HG02884 (cell line): Measurements from ENCODE around the gene ASCL5.

Source experiments
- ATAC-seq: cut with Tn5 transposase; IDR thresholded peaks from one replicate; pipeline ENCODE4 v1.9.1; 2021; ENCODE audit warnings: mild to moderate bottlenecking, moderate library complexity; ENCODE audit not compliant: unreplicated experiment

ASCL5 gene

DNA sequence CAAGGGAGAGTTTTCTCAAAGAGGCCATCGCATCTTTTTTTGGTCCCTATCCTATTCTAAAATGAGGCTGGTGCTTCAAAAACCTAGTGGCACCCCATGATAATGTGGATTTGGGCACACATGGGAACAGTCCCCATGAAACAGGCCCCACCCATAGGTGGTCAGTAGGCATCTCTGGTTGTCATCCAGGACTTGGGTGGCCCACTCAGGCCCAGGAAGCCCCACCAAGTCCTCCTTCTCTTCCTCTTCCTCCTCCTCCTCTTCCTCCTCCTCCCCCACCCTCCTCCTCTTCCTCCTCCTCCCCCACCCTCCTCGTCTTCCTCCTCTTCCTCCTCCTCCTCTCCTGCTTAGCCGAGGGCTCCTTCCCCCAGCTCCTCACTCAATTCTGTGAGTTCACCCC lies 15.3 kb downstream of the ASCL5 start:
- ATAC-seq: no peak

DNA sequence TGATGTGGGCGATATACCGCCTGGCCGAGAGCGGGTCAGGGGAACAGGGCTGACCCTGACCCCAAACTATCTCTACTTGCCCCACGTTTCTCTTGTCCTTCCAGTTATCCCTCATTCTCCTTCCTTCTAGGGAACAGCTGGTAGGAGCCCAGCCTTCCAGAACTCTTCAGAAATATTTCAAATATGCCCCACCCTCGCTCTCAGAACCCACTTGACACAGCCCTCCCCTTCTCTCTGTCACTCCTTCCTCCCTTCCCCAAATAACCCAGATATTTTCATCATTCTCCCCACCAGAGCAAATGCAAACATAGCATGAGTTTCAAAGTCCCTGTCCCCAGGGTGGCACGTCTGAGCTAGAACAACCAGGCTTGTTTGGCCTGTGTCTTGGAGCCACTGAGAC lies 15.8 kb downstream of the ASCL5 start:
- ATAC-seq: no peak

GRCh38 chr1:201110616-201111015 lies 16.4 kb downstream of the ASCL5 start:
- ATAC-seq: no peak

GRCh38 chr1:201110138-201110537 lies 16.8 kb downstream of the ASCL5 start:
- no peak for ATAC-seq

- no peak for ATAC-seq
Measured at GRCh38 chr1:201109651-201110050, 17.3 kb downstream of the ASCL5 start.

GRCh38 chr1:201108614-201109013 lies 18.4 kb downstream of the ASCL5 start:
- ATAC-seq: no peak

DNA sequence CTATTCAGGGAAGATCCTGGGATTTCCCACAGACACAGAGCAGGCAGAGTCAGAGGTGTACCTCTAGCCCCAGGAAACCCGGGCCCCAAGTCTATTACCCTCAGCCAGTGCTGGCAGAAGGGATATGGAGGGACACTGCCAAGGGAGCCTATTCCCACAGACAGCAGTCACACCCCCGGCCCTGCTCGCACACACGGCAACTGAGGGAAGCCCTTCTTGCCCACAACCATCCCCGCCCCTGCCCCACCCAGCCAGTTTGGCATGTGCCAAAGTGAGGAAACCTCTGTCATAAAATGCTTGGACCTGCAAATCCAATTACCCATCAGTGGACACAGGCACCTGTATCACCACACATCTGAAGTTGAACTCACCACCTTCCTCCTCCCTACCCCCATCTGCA lies 21.3 kb downstream of the ASCL5 start:
- no peak for ATAC-seq

DNA sequence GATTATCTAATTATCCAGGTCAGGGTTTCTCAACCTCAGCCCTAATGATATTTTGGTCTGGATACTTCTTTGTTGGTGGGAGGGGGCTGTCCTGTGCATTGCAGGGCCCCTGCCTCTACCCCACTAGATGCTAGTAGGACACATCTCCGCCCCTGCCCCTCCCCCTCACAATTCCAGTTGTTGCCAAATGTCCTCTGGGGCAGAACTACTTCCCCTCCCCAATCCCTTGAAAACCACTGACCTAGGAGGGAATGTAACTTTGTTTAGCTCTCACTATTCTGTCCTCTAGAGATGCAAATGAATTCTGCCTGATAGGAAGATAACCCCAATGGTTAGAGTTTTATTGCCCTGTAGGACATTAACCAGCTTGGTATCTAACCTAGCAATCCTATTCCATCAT lies 22.8 kb downstream of the ASCL5 start:
- ATAC-seq: no peak

DNA sequence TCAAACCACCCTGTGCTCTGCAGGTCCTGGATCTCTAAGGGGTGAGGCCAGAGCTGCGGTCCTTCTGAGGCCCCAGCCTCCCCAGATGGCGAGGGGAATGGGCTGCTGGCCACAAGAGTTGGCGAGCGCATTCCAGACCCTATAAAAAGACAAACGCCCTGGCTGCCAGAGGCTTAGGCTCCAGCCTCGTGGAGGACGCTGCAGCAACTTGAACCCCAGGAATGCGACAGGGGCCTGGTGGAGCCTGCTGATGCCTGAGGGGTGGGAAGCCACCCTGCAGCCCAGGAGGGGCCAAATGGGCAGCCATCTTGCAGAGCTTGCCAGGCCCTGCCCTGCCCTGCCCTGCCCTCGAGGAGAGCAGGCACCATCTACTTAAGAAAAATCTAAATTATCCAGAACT lies 23.3 kb downstream of the ASCL5 start:
- no peak for ATAC-seq

DNA sequence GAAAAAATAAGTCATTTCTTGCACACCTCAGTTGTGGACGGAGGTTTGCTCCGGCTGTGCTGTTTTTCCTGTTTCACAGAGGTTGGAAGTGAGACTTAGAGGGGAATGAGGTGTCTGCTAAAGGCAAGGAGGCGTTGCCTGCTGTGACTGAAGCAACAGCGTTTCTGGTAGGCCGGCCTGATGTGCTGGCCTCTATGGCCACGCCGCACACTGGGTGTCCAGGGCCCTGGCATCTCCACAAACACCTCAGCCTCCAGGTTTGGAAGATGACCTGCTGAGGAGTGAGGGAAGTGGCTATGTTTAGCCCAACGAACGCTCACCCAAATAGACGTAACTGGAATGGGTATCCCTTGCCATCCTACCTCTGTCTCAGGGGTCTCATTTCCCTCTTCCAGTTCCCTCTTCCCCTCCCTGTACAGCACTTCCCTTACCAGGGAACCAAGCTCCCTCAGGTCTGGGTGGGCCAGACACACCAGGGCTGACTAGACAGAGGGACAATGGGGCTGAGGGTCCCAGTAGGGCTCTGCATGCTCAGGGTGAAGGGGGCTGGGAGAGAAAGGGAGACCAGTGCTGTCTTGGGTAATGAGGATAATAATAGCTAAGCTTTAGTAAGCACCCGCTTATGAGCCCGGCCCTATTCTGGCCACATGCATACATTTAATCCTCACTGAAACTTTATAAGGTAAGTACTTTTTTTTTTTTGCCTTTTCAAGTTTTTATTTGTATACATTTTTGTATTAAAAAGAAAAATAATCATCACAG lies 26.6 kb downstream of the ASCL5 start:
- ATAC-seq: no peak

DNA sequence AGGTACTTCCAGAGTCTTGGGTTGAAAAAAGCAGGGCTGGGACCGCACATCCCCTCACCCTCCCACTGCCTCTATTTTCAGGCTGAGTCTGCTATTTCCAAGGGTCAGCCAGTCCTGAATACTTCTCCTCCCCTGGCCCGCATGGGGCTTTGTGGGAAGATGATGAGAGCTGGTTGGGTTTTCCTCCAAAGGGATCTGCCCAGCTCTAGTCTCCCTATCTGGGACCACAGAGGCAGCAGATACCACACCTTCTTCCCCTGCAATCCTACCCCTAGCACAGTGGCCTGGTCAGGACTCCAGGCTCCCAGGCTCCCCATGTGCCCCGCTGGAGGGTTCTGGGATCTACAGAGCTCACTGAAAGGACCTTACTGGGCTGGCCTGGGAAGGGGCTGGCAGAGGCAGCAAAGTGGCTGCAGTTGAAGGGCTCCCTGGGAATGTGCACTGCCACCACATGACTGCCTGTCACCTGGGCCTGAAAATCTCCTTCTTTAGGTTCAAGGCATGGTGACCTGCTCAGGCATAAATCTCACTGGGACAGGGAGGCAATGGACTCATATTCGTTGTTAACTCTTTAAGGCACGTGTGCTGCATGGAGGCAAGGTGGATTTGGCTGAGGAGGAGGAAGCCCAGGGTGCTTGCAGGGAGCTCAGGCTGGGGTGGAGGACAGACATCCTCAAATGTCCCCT lies 27.8 kb downstream of the ASCL5 start:
- no peak for ATAC-seq

DNA sequence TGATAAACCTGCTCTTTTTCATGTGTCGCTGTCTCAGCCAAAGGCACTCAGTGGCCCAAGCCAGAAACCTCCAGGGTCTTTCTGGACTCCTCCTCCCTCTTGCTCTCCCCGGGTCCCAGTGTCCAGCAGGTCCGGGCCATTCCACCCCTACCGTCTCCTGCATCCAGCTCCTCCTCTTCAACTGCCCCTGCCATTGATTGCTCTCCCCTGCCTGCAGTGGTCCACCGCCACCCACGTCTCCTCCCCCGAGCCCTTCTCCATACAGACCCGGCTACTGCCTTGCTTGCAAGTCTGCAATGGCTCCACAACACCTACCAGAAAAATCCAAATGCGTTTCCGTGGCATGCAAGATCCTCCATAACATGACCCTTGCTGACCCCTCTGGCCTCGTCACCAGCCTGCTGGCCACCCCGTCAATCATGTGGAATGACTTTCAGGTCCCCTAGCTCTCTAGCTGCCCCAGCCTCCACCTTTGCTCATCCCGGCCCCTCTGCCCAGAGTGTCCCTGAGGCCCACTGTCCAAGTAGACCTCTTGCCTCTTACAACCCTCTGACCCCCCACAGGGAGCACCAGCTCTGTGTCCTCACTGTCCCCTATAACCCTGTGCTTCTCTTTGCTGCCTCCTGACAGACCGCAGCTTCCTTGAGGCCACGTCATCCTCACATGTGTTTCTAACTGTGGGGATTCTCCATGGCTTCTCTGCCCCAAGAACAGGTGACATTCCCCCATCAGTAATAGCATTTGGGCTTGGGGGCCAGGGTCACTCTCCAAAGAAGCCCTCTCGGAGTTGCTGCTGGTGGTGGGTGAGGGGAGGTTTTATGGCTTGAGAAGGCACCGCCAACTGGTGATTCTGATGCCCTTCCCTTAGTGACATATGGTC lies 29.8 kb downstream of the ASCL5 start:
- ATAC-seq: no peak

GRCh38 chr1:201096041-201096461 lies 30.9 kb downstream of the ASCL5 start:
- no peak for ATAC-seq

GRCh38 chr1:201095581-201095980 lies 31.4 kb downstream of the ASCL5 start:
- no peak for ATAC-seq

DNA sequence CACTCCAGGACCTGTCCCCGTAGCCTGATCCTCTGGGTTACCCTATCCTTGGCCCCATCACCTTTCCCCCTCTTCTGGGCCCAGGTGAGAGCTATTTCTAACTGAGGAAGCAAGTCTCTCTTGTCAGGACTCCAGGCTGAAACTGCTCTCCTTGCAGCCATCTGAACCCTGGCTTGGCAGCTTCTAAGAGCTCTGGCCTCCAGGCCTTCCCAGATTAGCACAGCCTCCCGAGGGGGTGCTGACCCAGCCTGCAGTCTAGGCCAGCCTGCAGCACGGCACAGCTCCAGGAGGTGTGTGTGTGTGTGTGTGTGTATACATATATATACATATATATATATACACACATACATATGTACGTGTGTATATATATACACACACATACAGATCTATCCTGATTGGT lies 32.2 kb downstream of the ASCL5 start:
- ATAC-seq: no peak

GRCh38 chr1:201093962-201094361 lies 33.0 kb downstream of the ASCL5 start:
- ATAC-seq: no peak

DNA sequence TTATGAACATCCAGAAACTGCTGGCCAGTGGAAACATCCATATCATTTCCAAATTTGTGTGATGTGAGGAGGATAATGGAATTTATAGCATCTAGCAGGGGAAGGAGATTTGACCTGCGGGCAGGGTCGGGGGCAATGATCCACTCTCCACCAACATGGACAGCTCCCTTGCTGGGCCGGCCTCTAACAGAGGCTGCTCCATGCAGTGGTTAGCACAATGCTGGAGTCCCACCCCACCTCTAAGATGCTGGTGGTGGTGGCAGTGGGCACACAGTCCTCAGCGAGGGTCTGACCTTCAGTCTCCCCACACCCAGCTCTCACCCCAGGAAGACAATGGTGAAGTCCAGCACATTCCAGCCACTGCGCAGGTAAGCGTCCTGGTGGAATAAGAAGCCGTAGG lies 33.4 kb downstream of the ASCL5 start:
- no peak for ATAC-seq

DNA sequence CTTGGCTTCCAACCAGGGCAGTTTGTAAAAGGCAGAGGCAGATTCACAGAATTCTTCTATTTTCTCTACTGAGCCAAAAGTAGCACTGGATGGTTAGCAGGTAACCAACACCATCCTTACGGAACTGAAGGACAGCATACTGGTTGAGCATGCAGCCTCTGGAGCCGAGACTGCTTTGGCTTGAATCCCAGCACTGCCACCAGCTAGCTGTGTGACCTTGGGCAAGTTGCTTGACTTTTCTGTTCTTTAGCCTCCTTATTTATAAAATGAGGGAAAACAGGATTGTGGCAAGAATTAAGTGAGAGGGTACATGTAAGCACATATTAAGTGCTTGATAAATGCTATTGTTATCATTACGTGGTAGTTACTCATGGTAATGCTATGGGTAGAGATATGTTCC lies 34.2 kb downstream of the ASCL5 start:
- no peak for ATAC-seq

DNA sequence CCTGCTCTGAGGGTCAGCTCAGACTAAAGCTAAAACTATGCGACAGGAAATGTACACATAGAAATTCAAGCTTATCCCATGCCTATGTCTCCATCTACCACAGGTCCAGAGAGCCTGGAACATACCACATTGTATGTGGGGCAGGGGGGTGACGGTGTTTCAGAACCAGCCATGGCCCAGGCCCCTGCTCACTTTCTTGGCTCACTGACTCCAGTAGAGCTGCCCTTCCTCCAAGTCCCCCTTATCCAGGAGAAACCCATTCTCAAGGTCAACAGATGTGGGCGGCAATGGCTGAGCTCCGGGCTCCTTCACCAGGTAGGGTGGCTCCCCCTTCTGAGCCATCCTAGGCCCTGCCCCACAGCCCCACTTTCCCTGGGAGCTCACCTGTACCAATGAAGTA lies 35.7 kb downstream of the ASCL5 start:
- no peak for ATAC-seq

- no peak for ATAC-seq
Measured at GRCh38 chr1:201090541-201090940, 36.4 kb downstream of the ASCL5 start.

GRCh38 chr1:201089596-201089995 lies 37.4 kb downstream of the ASCL5 start:
- no peak for ATAC-seq
